GM12878 (cell line): Measurements from ENCODE around the gene EYS. TPM values are rescaled to one million over a fixed set of nuclear protein-coding genes. Genes with fewer than 3 reads are reported as not detected.

Source experiments
- ATAC-seq: fragments of 200-7000 bp; cut with Tn5 transposase; 3 replicates; pipeline ENCODE4 v1.9.1; 2020; ENCODE audit warnings: mild to moderate bottlenecking, moderate library complexity
- BruUV-seq: library from RNA; stranded (reverse); fragments of 400-500 nt; replicated peaks from 2 replicates; lab custom pipeline; 2021; lab: Mats Ljungman, UMichigan
- CTCF ChIA-PET: fragments of 300-600 bp; sonication (Branson Sonifier 250); formaldehyde crosslinking; extraction: SDS; loops from one replicate; lab custom pipeline; 2021; ENCODE audit warnings: inconsistent platforms; lab: Yijun Ruan, JAX
- POLR2A ChIA-PET: fragments of 350-600 bp; formaldehyde crosslinking; extraction: SDS; loops from one replicate; lab custom pipeline; 2021; ENCODE audit warnings: inconsistent platforms; lab: Charles Lee
- RAD21 ChIA-PET: fragments of 300-600 bp; sonication (Branson Sonifier 250); formaldehyde crosslinking; loops from one replicate; lab custom pipeline; 2023; ENCODE audit warnings: antibody characterized with exemption; ENCODE audit not compliant: unreplicated experiment; lab: Charles Lee
- SMC1A ChIA-PET: fragments of 300-600 bp; sonication (Branson Sonifier 250); formaldehyde crosslinking; loops from one replicate; lab custom pipeline; 2023; ENCODE audit not compliant: unreplicated experiment, uncharacterized antibody; lab: Charles Lee
- DNase-seq: peaks from one replicate; pipeline ENCODE4 v3.0.0-alpha.2; 2011; ENCODE audit warnings: low read depth, low spot score
- FAIRE-seq: peaks from 3 replicates; lab custom pipeline; 2011; peaks lifted over from hg19 to GRCh38; lab: Jason Lieb, UNC
- H2AFZ ChIP-seq: 2 replicates; pipeline ENCODE4 v1.6.0; 2011; ENCODE audit warnings: low read depth, low read length, control low read depth; ENCODE audit not compliant: control insufficient read depth
- H3K27ac ChIP-seq: 2 replicates; pipeline ENCODE4 v1.5.1; 2011; ENCODE audit warnings: control low read depth; ENCODE audit not compliant: control insufficient read depth, insufficient read depth
- H3K27me3 ChIP-seq, 2 experiments: replicated peaks in 1 of 2; 2 replicates each; pipeline versions ENCODE4 v1.6.0 to v1.6.1; 2011; ENCODE audit warnings: low read length in 1 of 2; ENCODE audit not compliant: control insufficient read depth in 2 of 2, insufficient read depth in 2 of 2
- H3K36me3 ChIP-seq, 2 experiments: 2 replicates each; pipeline ENCODE4 v1.5.1; 2011; ENCODE audit warnings: low read length in 1 of 2; ENCODE audit not compliant: control insufficient read depth in 2 of 2, insufficient read depth in 2 of 2
- H3K4me1 ChIP-seq: 2 replicates; pipeline ENCODE4 v1.6.1; 2011; ENCODE audit warnings: mild to moderate bottlenecking, low read length, moderate library complexity, mixed read lengths; ENCODE audit not compliant: control insufficient read depth, insufficient read depth
- H3K4me2 ChIP-seq: 2 replicates; pipeline ENCODE4 v1.6.0; 2011; ENCODE audit warnings: control low read depth; ENCODE audit not compliant: control insufficient read depth, insufficient read depth
- H3K4me3 ChIP-seq: fragments of 200-600 bp; sonication (generic); 2 replicates; pipeline ENCODE4 v1.5.1; 2016
- H3K79me2 ChIP-seq: 2 replicates; pipeline ENCODE4 v1.6.0; 2011; ENCODE audit warnings: low read length; ENCODE audit not compliant: control insufficient read depth, insufficient read depth
- H3K9ac ChIP-seq: 2 replicates; pipeline ENCODE4 v1.8.0; 2011; ENCODE audit warnings: low read length, control low read depth, mixed read lengths; ENCODE audit not compliant: control insufficient read depth, insufficient read depth
- H3K9me3 ChIP-seq: replicated peaks from 3 replicates; pipeline ENCODE4 v1.5.1; 2011; ENCODE audit warnings: mild to moderate bottlenecking, low read length; ENCODE audit not compliant: control insufficient read depth, insufficient read depth
- H4K20me1 ChIP-seq: 2 replicates; pipeline ENCODE4 v1.6.0; 2011; ENCODE audit not compliant: control insufficient read depth, insufficient read depth
- ASH2L ChIP-seq: fragments of 300-600, 200-600 bp; sonication (generic); IDR thresholded peaks from 2 replicates; pipeline ENCODE4 v1.6.1; 2017; ENCODE audit warnings: low read depth, mild to moderate bottlenecking, borderline replicate concordance
- BHLHE40 ChIP-seq, 2 experiments: fragments of 450-650 bp in 1 of 2; IDR thresholded peaks; 2 replicates each; pipeline ENCODE4 v1.6.1; 2011 to 2017; ENCODE audit warnings: low read depth in 2 of 2, borderline replicate concordance in 1 of 2, improper control_type of control experiment in 1 of 2, low read length in 1 of 2, mild to moderate bottlenecking in 1 of 2
- IKZF1 ChIP-seq: fragments of 450-650 bp; conservative IDR thresholded peaks from 2 replicates; pipeline ENCODE4 v1.6.1; 2017; ENCODE audit warnings: antibody characterized with exemption, mild to moderate bottlenecking
- IRF4 ChIP-seq: IDR thresholded peaks from 2 replicates; pipeline ENCODE4 v1.6.1; 2011; ENCODE audit warnings: low read depth, low read length
- SMC3 ChIP-seq: IDR thresholded peaks from 2 replicates; pipeline ENCODE4 v1.6.1; 2011; ENCODE audit warnings: low read length, improper control_type of control experiment, borderline replicate concordance
- USF2 ChIP-seq: IDR thresholded peaks from 2 replicates; pipeline ENCODE4 v1.6.1; 2011; ENCODE audit warnings: low read depth, low read length, improper control_type of control experiment, borderline replicate concordance
- WGBS: methylation state at CpG from one replicate; pipeline ENCODE4 v1.1.6; 2016; ENCODE audit warnings: low lambda C conversion rate; ENCODE audit not compliant: insufficient replicate concordance, insufficient coverage; ENCODE audit errors: missing lambda C conversion rate; 5-methylcytosine and 5-hydroxymethylcytosine counted together
- in situ Hi-C: fragments of 300-500 bp; cut with MboI; formaldehyde crosslinking; loops from 9 replicates; pipeline ENCODE4 v1.14.3; 2018; ENCODE audit warnings: mixed read lengths
- intact Hi-C: fragments of 100-400 bp; cut with micrococcal nuclease; formaldehyde crosslinking; loops from one replicate; pipeline ENCODE4 v1.14.2; 2022; ENCODE audit not compliant: unreplicated experiment
- polyA plus RNA-seq, 11 experiments: library from polyadenylated mRNA; depleted of rRNA in 4 of 11; unstranded in 6 of 11; stranded (reverse) in 5 of 11; fragments of >200 nt; fragmentation: Nextera tagmentation in 4 of 11; fragmentation: Illumina TruSeq in 1 of 11; extraction: Ambion mirVana in 4 of 11; extraction: Trizol in 1 of 11; gene quantifications; 1 replicate in 1 of 11; 2 replicates in 10 of 11; pipeline versions ENCODE4 v1.2.1 to v1.2.3, GENCODE V29; 2011 to 2016; ENCODE audit warnings: inconsistent platforms in 2 of 11, missing spikeins in 2 of 11, low read depth in 1 of 11
- total RNA-seq, 4 experiments: library from RNA; depleted of rRNA in 3 of 4; stranded (reverse); fragments of >200 nt in 3 of 4; fragmentation: Illumina TruSeq in 1 of 4; extraction: Trizol in 1 of 4; gene quantifications; 2 replicates each; pipeline versions ENCODE4 v1.2.1 to v1.2.3, GENCODE V29; 2013 to 2021

Gene EYS
- total and polyA plus RNA-seq, 10 of the 15 experiments (the other 5 are each of a cell fraction or from before 2014, with no cell fraction given): under 0.01 to 0.14 (median 0.02) TPM; not detected in 1

- Histone ChIP-seq H3K4me1 (no peaks in the 10 kb centered on the region), H4K20me1 (no peaks in the 10 kb centered on the region), H3K27me3 (no peaks in the 10 kb centered on the region), H3K9ac (no peak overlapping the region), H3K36me3 (no peaks in the 10 kb centered on the region), H3K4me2 (no peak overlapping the region), H3K4me3 (no peak overlapping the region), H2AFZ (no peak overlapping the region), H3K79me2 (no peaks in the 10 kb centered on the region), H3K27ac (no peak overlapping the region), H3K9me3 (no peaks in the 10 kb centered on the region)
- 32% methylated on average over 3 of the region's 3 CpGs for WGBS
- POLR2A ChIA-PET: no interaction called here
- SMC1A ChIA-PET: no interaction called here
- FAIRE-seq (no peak), ATAC-seq (no peak), DNase-seq (no peak)
- TF ChIP-seq BHLHE40 (IDR thresholded peaks at IDR 0.05; ENCODE audit: borderline replicate concordance in 1 of 2, low read depth in 2 of 2, low read length in 1 of 2) (no peak), ASH2L (no peak), IRF4 (no peak), SMC3 (no peak)
- CTCF ChIA-PET: no interaction called here
- BruUV-seq: no TSS peak
- intact Hi-C loops: no loop called here
- in situ Hi-C loops: no loop called here
- RAD21 ChIA-PET: interaction anchor here (1.1 kb wide), 1 partner anchor 108 kb away, joined by 3 read pairs; no protein-coding TSS in a partner anchor
Observed at GRCh38 chr6:64170316-64170715, 1536.7 kb downstream of the EYS start.

GRCh38 chr6:64160486-64160885, 1546.5 kb downstream of the EYS start:
- CTCF ChIA-PET: interaction anchor here (1.9 kb wide), 1 partner anchor 170 kb away, joined by 5 read pairs; no protein-coding TSS in a partner anchor

More at GRCh38 chr6:64160486-64160885, 1546.5 kb downstream of the EYS start:
- DNase-seq: no peak
- TF ChIP-seq USF2 (no peak), IKZF1 (no peak)
- ATAC-seq: no peak
- FAIRE-seq: no peak
- intact Hi-C loops: no loop called here
- no TSS peak for BruUV-seq
- H3K79me2 ChIP-seq: no peaks in the 10 kb centered on the region
- in situ Hi-C loops: no loop called here
- H3K9me3 ChIP-seq: no peaks in the 10 kb centered on the region
- ChIA-PET RAD21 (no interaction called here), SMC1A (no interaction called here), POLR2A (no interaction called here)
- no peak overlapping the region for H3K4me2 ChIP-seq
- no peaks in the 10 kb centered on the region for H4K20me1 ChIP-seq
- 0% methylated on average over 1 of the region's 1 CpG for WGBS
- no peak overlapping the region for H2AFZ ChIP-seq
- H3K36me3 ChIP-seq: no peaks in the 10 kb centered on the region
- no peaks in the 10 kb centered on the region for H3K27me3 ChIP-seq
- no peak overlapping the region for H3K4me3 ChIP-seq
- H3K4me1 ChIP-seq: no peaks in the 10 kb centered on the region
- no peak overlapping the region for H3K27ac ChIP-seq
- H3K9ac ChIP-seq: no peak overlapping the region
